ENCODE measurements around the gene MLLT10. TPM values are rescaled to one million over a fixed set of nuclear protein-coding genes. Genes with fewer than 3 reads are reported as not detected.
A peak's percentile ranks its signal among the peaks of the same experiment; 100 is the strongest.
"Not testable (repeated sequence)": the region's sequence is repeated elsewhere in the genome, so short reads cannot be mapped to it uniquely, and the experiment has no call there.

MLLT10 gene
- total RNA-seq, 2 experiments from 2014 or later, result 46.0 to 47.1 TPM

DNA sequence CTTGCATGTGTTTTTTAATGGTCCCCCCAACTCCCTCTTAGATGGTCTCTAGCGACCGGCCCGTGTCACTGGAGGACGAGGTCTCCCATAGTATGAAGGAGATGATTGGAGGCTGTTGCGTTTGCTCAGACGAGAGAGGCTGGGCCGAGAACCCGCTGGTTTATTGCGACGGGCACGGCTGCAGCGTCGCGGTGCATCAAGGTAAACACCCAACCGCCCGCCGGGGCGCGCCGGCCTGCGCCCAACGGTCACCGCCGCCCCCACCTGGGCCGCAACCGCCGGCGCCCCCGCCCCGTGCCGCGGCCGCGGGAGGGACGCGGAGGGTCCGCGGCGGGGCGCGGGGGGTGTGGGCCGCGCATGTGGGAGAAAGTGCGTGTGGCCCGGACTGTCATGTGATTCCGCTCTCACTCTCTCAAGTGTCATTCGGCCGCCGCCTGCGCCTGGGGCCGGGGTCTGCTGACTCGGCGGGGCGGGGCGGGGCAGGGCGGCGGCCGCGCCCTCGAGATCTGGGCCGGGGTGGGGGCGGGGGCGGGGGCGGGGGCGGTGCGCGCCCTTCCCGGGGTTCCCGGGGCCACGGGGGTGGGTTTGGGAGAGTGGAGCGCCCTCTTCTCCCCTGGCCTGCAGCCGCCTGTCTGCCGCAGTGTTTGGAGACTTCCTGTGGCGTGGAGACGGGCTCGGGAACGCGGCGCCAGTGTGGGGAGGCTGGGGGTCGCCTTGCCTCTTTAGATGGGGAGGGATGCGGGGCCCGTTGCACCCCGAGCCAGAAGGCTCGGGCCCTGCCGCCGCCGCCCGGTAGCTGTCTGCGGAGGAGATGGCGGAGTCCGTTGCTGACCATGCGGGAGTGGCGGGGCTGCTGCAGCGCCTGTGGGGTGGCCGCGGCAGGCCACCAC lies 817 bp downstream of the MLLT10 start:
- CTCF ChIA-PET, result no interaction called here
- peak; percentile 56 for ATAC-seq

DNA sequence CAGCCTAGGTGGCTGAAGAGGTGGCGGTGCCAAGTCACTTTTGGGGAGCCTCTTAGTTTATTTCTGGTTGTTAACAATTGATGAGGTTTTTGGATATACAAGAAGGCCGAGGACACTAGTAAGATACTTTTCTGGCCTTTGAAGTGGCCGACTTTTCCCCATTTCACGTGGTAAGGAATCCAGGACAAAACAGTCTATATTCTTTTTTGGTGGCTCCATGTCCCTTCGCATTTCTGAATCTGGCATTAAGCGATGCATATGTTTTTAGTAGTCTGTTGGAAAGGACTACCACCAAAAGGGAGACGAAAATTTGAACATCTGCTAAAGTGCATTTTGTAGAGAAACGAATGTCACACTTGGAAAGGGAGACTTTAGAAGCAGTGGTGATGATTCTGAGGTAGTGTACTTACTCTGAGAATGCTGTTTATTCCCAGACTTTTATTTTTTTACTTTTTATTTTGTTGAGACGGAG lies 1.5 kb downstream of the MLLT10 start:
- ATAC-seq, result no peak
- Mint-ChIP-seq H3K36me3 (ENCODE audit: low read depth) (peaks cover 23% of the 10 kb centered on the region), H3K27ac (peak overlapping the region; percentile 70), H3K27me3 (ENCODE audit: low read depth) (no peaks in the 10 kb centered on the region), H3K9me3 (ENCODE audit: insufficient read depth) (no peaks in the 10 kb centered on the region), H3K4me1 (ENCODE audit: low read depth) (peaks cover 21% of the 10 kb centered on the region), H3K4me3 (peak overlapping the region; percentile 71)
- POLR2A ChIA-PET, result no interaction called here
- DNase-seq, result no peak
- CTCF ChIA-PET, result no interaction called here

More for the DNA sequence above, 817 bp downstream of the MLLT10 start:
- H3K27me3 Mint-ChIP-seq (ENCODE audit: low read depth), result no peaks in the 10 kb centered on the region
- POLR2A ChIA-PET, result no interaction called here
- no peaks in the 10 kb centered on the region for H3K9me3 Mint-ChIP-seq (ENCODE audit: insufficient read depth)
- peak overlapping the region; percentile 85 for H3K27ac Mint-ChIP-seq
- H3K4me3 Mint-ChIP-seq, result peak overlapping the region; percentile 80
- H3K36me3 Mint-ChIP-seq (ENCODE audit: low read depth), result peaks cover 19% of the 10 kb centered on the region
- DNase-seq, result peak; percentile 64
- H3K4me1 Mint-ChIP-seq (ENCODE audit: low read depth), result peaks cover 21% of the 10 kb centered on the region

DNA sequence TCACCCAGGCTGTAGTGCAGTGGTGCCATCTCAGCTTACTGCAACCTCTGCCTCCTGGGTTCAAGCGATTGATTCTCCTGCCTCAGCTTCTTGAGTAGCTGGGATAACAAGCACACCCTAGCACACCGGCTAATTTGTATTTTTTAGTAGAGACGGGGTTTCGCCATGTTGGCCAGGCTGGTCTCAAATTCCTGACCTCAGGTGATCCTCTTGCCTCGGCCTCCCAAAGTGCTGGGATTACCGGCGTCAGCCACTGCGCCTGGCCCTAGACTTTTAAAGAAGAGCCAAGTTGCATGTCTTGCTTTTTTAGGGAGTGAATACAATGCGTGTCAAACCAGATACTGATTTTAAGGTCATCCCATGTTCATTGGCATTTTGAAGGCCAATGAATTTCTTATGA lies 1.9 kb downstream of the MLLT10 start:
- CTCF ChIA-PET, result interaction anchor here (1.0 to 1.5 kb wide), 2 partner anchors 38 to 196 kb away, joined by 4 to 5 read pairs; no protein-coding TSS in a partner anchor
- Mint-ChIP-seq H3K36me3 (ENCODE audit: low read depth) (peaks cover 26% of the 10 kb centered on the region), H3K4me3 (peak overlapping the region; percentile 71), H3K4me1 (ENCODE audit: low read depth) (peaks cover 21% of the 10 kb centered on the region)
- POLR2A ChIA-PET; H3K9me3 Mint-ChIP-seq (ENCODE audit: insufficient read depth); DNase-seq; H3K27me3 Mint-ChIP-seq (ENCODE audit: low read depth); ATAC-seq; H3K27ac Mint-ChIP-seq: not testable (repeated sequence)

DNA sequence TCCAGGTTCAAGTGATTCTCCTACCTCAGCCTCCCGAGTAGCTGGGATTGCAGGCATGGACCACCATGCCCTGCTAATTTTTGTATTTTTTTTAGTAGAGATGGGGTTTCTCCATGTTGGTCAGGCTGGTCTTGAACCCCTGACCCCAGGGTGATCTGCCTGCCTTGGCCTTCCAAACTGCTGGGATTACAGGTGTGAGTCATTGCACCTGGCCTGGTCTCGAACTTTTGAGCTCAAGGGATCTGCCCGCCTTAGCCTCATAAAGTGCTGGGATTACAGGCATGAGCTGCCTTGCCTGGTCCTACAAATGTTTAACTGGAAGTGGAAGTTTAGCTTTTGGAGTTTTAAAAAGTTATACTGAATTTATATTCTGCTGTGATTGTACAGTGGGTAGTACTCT lies 2.8 kb downstream of the MLLT10 start:
- POLR2A ChIA-PET, result no interaction called here
- Mint-ChIP-seq H3K27me3 (ENCODE audit: low read depth) (no peaks in the 10 kb centered on the region), H3K27ac (no peak overlapping the region), H3K36me3 (ENCODE audit: low read depth) (peaks cover 32% of the 10 kb centered on the region), H3K4me3 (no peak overlapping the region), H3K9me3 (ENCODE audit: insufficient read depth) (no peaks in the 10 kb centered on the region), H3K4me1 (ENCODE audit: low read depth) (peaks cover 23% of the 10 kb centered on the region)
- no peak for DNase-seq
- CTCF ChIA-PET, result interaction anchor here (1.0 to 1.5 kb wide), 3 partner anchors 39 to 196 kb away, joined by 3 to 5 read pairs (median 4); no protein-coding TSS in a partner anchor
- no peak for ATAC-seq

DNA sequence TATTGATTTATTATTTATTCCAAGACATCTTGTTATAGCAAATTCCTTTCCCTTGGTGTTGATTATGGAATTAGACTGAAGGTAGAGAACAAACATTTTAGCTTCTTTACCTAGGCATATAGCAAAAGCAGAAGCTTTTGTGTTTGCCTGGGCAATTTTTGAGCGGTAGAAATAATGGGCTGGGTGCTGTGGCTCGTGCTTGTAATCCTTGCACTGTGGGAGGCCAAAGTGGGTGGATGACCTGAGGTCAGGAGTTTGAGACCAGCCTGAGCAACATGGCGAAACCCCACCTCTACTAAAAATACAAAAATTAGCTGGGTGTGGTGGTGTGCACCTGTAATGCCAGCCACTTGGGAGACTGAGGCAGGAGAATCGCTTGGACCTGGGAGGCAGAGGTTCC lies 6.7 kb downstream of the MLLT10 start:
- H3K27me3 Mint-ChIP-seq (ENCODE audit: low read depth); CTCF ChIA-PET: not testable (repeated sequence)

DNA sequence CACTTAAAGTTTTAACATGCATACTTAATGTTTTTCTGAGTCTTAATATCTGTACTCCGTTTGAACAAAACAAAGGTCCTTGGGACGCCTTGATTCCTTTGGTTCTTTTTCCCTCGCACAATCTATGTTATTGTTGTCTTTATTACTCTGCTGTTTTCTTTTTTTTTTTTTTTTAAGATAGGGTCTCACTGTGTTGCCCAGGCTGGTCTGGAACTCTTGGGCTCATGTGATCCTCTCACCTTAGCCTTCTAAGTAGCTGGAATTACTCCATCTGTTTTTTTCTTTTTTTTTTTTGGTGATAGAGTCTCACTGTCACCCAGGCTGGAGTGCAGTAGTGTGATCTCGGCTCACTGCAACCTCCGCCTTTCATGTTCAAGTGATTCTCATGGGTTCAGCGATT lies 13.2 kb downstream of the MLLT10 start:
- Mint-ChIP-seq H3K27ac (no peak overlapping the region), H3K9me3 (ENCODE audit: insufficient read depth) (no peaks in the 10 kb centered on the region), H3K36me3 (ENCODE audit: low read depth) (peaks cover 62% of the 10 kb centered on the region), H3K4me3 (no peak overlapping the region), H3K4me1 (ENCODE audit: low read depth) (no peaks in the 10 kb centered on the region), H3K27me3 (ENCODE audit: low read depth) (no peaks in the 10 kb centered on the region)
- ChIA-PET CTCF (no interaction called here), POLR2A (interaction anchor here (0.7 kb wide), 1 partner anchor 9 kb away, joined by 3 read pairs; no protein-coding TSS in a partner anchor)
- ATAC-seq (no peak), DNase-seq (no peak)

More for the DNA sequence above, 6.7 kb downstream of the MLLT10 start:
- peaks cover 62% of the 10 kb centered on the region for H3K36me3 Mint-ChIP-seq (ENCODE audit: low read depth)
- ATAC-seq; POLR2A ChIA-PET; H3K4me1 Mint-ChIP-seq (ENCODE audit: low read depth); DNase-seq; H3K27ac Mint-ChIP-seq; H3K9me3 Mint-ChIP-seq (ENCODE audit: insufficient read depth); H3K4me3 Mint-ChIP-seq: not testable (repeated sequence)

DNA sequence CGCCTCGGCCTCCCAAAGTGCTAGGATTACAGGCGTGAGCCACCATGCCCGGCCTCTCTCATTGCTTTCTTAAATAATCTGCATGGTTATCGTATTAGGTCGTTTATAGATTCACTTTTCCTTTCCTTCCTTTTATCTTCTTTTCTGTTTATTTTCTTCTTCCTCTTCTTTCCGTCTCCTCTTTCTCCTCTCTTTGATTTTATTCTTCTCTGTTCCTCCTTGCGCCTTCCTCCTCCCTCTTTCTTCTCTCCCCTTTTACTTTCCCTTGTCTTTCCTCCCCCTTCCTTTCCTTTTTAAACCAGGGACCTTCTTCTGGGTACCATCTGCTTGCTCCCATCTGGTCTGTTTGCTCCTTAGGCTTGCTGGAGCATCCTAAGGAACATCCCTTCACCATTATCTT lies 18.6 kb downstream of the MLLT10 start:
- Mint-ChIP-seq H3K27ac (no peak overlapping the region), H3K9me3 (ENCODE audit: insufficient read depth) (no peaks in the 10 kb centered on the region), H3K27me3 (ENCODE audit: low read depth) (no peaks in the 10 kb centered on the region), H3K4me1 (ENCODE audit: low read depth) (no peaks in the 10 kb centered on the region), H3K4me3 (no peak overlapping the region), H3K36me3 (ENCODE audit: low read depth) (peaks cover 52% of the 10 kb centered on the region)
- ATAC-seq (no peak), DNase-seq (no peak)
- POLR2A ChIA-PET, result no interaction called here
- CTCF ChIA-PET, result no interaction called here

DNA sequence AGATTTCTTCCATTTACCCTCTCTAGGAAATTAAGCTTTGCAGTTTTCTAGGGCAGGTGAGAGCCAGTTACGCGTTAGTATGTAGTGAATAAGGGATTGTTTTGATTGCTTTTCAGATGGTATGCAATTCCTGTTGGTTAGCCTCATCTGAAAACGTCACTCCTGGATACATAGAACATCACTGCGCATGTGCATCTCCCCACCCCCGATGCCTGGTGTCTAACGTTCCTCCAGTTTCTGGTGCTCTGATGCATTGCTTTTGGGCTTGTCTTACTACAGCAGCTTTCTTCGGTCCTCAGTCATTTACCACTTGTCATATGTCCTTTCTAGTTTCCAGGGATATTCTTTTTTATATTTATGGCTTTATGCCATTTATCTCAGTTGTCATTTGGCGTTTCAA lies 22.5 kb downstream of the MLLT10 start:
- Mint-ChIP-seq H3K27ac (no peak overlapping the region), H3K36me3 (ENCODE audit: low read depth) (peaks cover 60% of the 10 kb centered on the region)
- POLR2A ChIA-PET, result interaction anchor here (0.6 kb wide), 1 partner anchor 10 kb away, joined by 3 read pairs; no protein-coding TSS in a partner anchor

DNA sequence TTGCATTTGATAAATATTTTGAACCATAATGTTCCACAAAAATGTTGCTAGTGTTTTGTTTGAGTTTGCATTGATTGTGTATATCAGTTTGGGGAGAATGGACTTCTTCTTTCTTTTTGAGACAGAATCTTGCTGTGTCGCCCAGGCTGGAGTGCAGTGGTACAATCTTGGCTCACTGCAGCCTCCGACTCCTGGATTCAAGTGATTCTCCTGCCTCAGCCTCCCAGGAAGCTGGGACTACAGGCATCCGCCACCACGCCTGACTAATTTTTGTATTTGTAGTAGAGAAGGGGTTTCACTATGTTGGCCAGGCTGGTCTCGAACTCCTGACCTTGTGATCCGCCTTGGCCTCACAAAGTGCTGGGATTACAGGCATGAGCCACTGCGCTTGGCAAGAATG lies 25.0 kb downstream of the MLLT10 start:
- ATAC-seq, H3K27ac Mint-ChIP-seq, CTCF ChIA-PET: not testable (repeated sequence)

More for the DNA sequence above, 22.5 kb downstream of the MLLT10 start:
- no peak for ATAC-seq
- Mint-ChIP-seq H3K4me3 (no peak overlapping the region), H3K4me1 (ENCODE audit: low read depth) (no peaks in the 10 kb centered on the region), H3K9me3 (ENCODE audit: insufficient read depth) (no peaks in the 10 kb centered on the region), H3K27me3 (ENCODE audit: low read depth) (no peaks in the 10 kb centered on the region)
- no peak for DNase-seq
- CTCF ChIA-PET, result no interaction called here

DNA sequence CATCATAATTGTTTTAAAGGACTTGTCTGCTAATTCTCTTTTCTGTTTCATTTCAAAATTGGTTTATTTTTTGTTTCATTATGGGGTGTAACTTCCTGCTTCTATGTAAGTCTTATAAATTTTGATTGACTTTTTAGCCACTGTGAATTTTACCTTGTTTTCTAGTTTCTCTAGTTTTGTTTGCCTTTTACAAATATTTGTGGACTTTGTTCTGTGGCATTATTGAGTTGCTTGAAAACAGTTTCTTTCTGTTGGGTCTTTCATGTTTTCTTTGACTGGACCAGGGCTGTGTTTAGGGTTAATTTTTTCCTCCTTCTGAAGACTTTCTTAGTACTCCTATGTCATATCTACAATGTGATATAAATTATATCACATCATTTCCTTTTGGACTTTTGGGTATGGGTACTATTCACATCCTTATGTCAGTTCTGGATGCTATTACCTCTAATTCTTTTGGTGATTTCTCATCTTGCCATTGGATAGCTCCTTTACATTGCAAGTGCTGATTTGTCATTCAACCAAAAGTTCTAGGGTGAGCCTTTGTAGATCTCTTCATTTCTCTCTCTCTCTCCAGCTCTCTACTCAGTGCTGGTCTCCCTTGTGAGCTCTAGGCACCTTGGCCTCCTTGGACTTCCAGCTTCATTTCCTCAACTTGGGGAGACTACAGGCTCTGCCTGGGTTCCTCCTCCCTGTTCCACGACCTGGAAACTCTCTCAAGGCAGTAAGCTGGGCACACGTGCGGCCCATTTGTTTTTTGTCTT lies 36.9 kb downstream of the MLLT10 start:
- POLR2A ChIA-PET, result no interaction called here
- no peak for ATAC-seq
- H3K36me3 Mint-ChIP-seq (ENCODE audit: low read depth), result peaks cover 50% of the 10 kb centered on the region
- H3K4me1 Mint-ChIP-seq (ENCODE audit: low read depth), result peaks cover 37% of the 10 kb centered on the region
- no peaks in the 10 kb centered on the region for H3K9me3 Mint-ChIP-seq (ENCODE audit: insufficient read depth)
- CTCF ChIA-PET, result no interaction called here
- DNase-seq, result no peak
- H3K27ac Mint-ChIP-seq, result no peak overlapping the region
- H3K4me3 Mint-ChIP-seq, result no peak overlapping the region
- no peaks in the 10 kb centered on the region for H3K27me3 Mint-ChIP-seq (ENCODE audit: low read depth)

More for the DNA sequence above, 25.0 kb downstream of the MLLT10 start:
- H3K27me3 Mint-ChIP-seq (ENCODE audit: low read depth); H3K4me3 Mint-ChIP-seq; H3K9me3 Mint-ChIP-seq (ENCODE audit: insufficient read depth); H3K4me1 Mint-ChIP-seq (ENCODE audit: low read depth); DNase-seq: not testable (repeated sequence)
- POLR2A ChIA-PET, result interaction anchor here (0.9 kb wide), 1 partner anchor 9 kb away, joined by 3 read pairs; no protein-coding TSS in a partner anchor
- H3K36me3 Mint-ChIP-seq (ENCODE audit: low read depth), result peaks cover 51% of the 10 kb centered on the region

DNA sequence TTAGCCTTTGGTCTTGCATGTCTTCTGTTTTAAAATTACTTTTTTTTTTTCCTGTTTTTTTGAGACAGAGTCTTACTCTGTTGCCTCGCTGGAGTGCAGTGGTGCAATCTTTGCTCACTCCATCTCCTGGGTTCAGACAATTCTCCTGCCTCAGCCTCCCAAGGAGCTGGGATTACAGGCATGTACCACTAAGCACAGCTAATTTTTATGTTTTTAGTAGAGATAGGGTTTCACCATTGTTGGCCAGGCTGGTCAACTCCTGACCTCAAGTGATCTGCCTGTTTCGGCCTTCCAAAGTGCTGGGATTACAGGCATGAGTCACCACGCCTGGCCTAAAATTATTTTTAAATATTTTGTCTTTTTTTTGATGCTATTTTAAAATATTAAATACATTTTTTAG lies 38.5 kb downstream of the MLLT10 start:
- H3K27me3 Mint-ChIP-seq (ENCODE audit: low read depth), result no peaks in the 10 kb centered on the region
- peaks cover 47% of the 10 kb centered on the region for H3K36me3 Mint-ChIP-seq (ENCODE audit: low read depth)
- no peak for ATAC-seq
- POLR2A ChIA-PET, result interaction anchor here (0.6 kb wide), 1 partner anchor 21 kb away, joined by 4 read pairs; no protein-coding TSS in a partner anchor
- peaks cover 30% of the 10 kb centered on the region for H3K4me1 Mint-ChIP-seq (ENCODE audit: low read depth)
- no peaks in the 10 kb centered on the region for H3K9me3 Mint-ChIP-seq (ENCODE audit: insufficient read depth)
- DNase-seq, result no peak
- CTCF ChIA-PET, result no interaction called here
- H3K4me3 Mint-ChIP-seq, result no peak overlapping the region
- no peak overlapping the region for H3K27ac Mint-ChIP-seq

DNA sequence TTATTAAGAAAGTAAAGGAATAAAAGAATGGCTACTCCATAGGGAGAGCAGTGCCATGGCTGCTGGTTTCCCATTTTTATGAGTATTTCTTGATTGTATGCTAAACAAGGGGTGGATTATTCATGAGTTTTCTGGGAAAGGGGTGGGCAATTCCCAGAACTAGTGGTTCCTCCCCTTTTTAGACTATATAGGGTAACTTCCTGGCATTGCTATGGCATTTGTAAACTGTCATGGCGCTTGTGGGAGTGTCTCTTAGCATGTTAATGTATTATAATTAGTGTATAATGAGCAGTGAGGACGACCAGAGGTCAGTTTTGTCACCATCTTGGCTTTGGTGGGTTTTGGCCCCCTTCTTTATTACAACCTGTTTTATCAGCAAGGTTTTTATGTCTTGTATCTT lies 40.5 kb downstream of the MLLT10 start:
- H3K9me3 Mint-ChIP-seq (ENCODE audit: insufficient read depth); DNase-seq; CTCF ChIA-PET; H3K27ac Mint-ChIP-seq; H3K4me3 Mint-ChIP-seq; H3K27me3 Mint-ChIP-seq (ENCODE audit: low read depth); POLR2A ChIA-PET; ATAC-seq: not testable (repeated sequence)
- H3K36me3 Mint-ChIP-seq (ENCODE audit: low read depth), result peaks cover 43% of the 10 kb centered on the region
- H3K4me1 Mint-ChIP-seq (ENCODE audit: low read depth), result peaks cover 27% of the 10 kb centered on the region
